T-cell (primary cell): ENCODE results near the gene TIAM2. TPM values are rescaled to one million over a fixed set of nuclear protein-coding genes. Genes with fewer than 3 reads are reported as not detected.

Experiments
- ATAC-seq, 4 experiments: fragments of 200-7000 bp in 3 of 4; fragments of 150-1000 bp in 1 of 4; cut with Tn5 transposase; replicated peaks in 1 of 4; 1 replicate in 3 of 4; 2 replicates in 1 of 4; pipeline ENCODE4 v1.10.0; 2021; ENCODE audit warnings: moderate library complexity in 3 of 4, mild to moderate bottlenecking in 2 of 4, moderate number of reproducible peaks in 1 of 4
- CTCF ChIA-PET, 2 donors: fragments of 300-600 bp; sonication (Branson Sonifier 250); formaldehyde crosslinking; loops; one replicate each; lab custom pipeline; 2022; ENCODE audit warnings: antibody characterized with exemption in 2 of 2; lab: Charles Lee
- POLR2A ChIA-PET, 2 donors: fragments of 300-600 bp; sonication (Branson Sonifier 250); formaldehyde crosslinking; loops; one replicate each; lab custom pipeline; 2022; ENCODE audit warnings: antibody characterized with exemption in 2 of 2; lab: Charles Lee
- DNase-seq, 35 experiments: peaks; one replicate each; pipeline versions ENCODE4 v3.0.0 to v3.0.0-alpha.2; 2013 to 2023
- H3K27ac ChIP-seq: one replicate; pipeline ENCODE4 v1.5.1; 2013; ENCODE audit warnings: low read length
- H3K27me3 ChIP-seq, 2 experiments: replicated peaks in 1 of 2; 1 replicate in 1 of 2; 2 replicates in 1 of 2; pipeline versions ENCODE4 v1.6.1 to v1.7.0; 2013; ENCODE audit warnings: low read length in 1 of 2, mixed read lengths in 1 of 2; ENCODE audit not compliant: control insufficient read depth in 2 of 2, insufficient read depth in 2 of 2; ENCODE audit errors: extremely low read depth in 1 of 2
- H3K36me3 ChIP-seq, 2 donors: 1 replicate in 1 of 2; 2 replicates in 1 of 2; pipeline versions ENCODE4 v1.6.1 to v1.7.0; 2013; ENCODE audit warnings: low read length in 1 of 2; ENCODE audit not compliant: control insufficient read depth in 2 of 2, insufficient read depth in 1 of 2; ENCODE audit errors: extremely low read depth in 1 of 2
- H3K4me1 ChIP-seq, 2 experiments: 1 replicate in 1 of 2; 2 replicates in 1 of 2; pipeline versions ENCODE4 v1.6.1 to v1.7.0; 2013; ENCODE audit warnings: low read length in 2 of 2, mixed read lengths in 1 of 2; ENCODE audit not compliant: insufficient read depth in 2 of 2, control insufficient read depth in 1 of 2; ENCODE audit errors: extremely low read depth in 1 of 2
- H3K4me3 ChIP-seq, 2 donors: 1 replicate in 1 of 2; 2 replicates in 1 of 2; pipeline versions ENCODE4 v1.5.1 to v1.7.0; 2013; ENCODE audit warnings: mild to moderate bottlenecking in 2 of 2, low read length in 1 of 2, moderate library complexity in 1 of 2; ENCODE audit not compliant: control insufficient read depth in 1 of 2; ENCODE audit errors: extremely low read depth in 1 of 2
- H3K9me3 ChIP-seq: 2 replicates; pipeline ENCODE4 v1.7.0; 2013
- H3K27ac Mint-ChIP-seq, 2 donors: one replicate each; pipeline ENCODE4 v1.8.0; 2020 to 2021; ENCODE audit warnings: mild to moderate bottlenecking in 2 of 2, mixed read lengths in 2 of 2
- H3K27me3 Mint-ChIP-seq, 2 donors: one replicate each; pipeline ENCODE4 v1.8.0; 2021 to 2022; ENCODE audit warnings: mixed read lengths in 2 of 2
- H3K36me3 Mint-ChIP-seq: one replicate; pipeline ENCODE4 v1.8.0; 2021; ENCODE audit warnings: mixed read lengths
- H3K4me1 Mint-ChIP-seq, 3 donors: one replicate each; pipeline ENCODE4 v1.8.0; 2020 to 2022; ENCODE audit warnings: mixed read lengths in 3 of 3, mild to moderate bottlenecking in 1 of 3
- H3K4me3 Mint-ChIP-seq, 3 donors: one replicate each; pipeline ENCODE4 v1.8.0; 2020 to 2022; ENCODE audit warnings: mild to moderate bottlenecking in 3 of 3, mixed read lengths in 3 of 3, moderate library complexity in 3 of 3
- H3K9me3 Mint-ChIP-seq, 3 donors: one replicate each; pipeline ENCODE4 v1.8.0; 2020 to 2022; ENCODE audit warnings: mixed read lengths in 3 of 3
- WGBS: methylation state at CpG from one replicate; pipeline ENCODE4 v1.1.5; 2013; ENCODE audit warnings: missing lambda C conversion rate; ENCODE audit not compliant: insufficient coverage; 5-methylcytosine and 5-hydroxymethylcytosine counted together
- total RNA-seq, 35 experiments: library from RNA in 6 of 35; stranded (reverse) in 6 of 35; fragments of 120-200 nt in 1 of 35; gene quantifications; one replicate each; pipeline versions ENCODE4 v1.2.1 to v1.2.4 and lab custom pipeline; 2013 to 2026

TIAM2 gene
- total RNA-seq, 5 donors from 2014 or later (not counting 1 experiment from before 2014, with no cell fraction given), result 4.6 to 7.1 (median 6.8) TPM

- Mint-ChIP-seq H3K36me3 (no peaks in the 10 kb centered on the region), H3K27me3 (no peaks in the 10 kb centered on the region), H3K27ac (no peak overlapping the region), H3K4me1 (peaks cover 11 to 19% (median 11%) of the 10 kb centered on the region in 3 donors), H3K4me3 (no peak overlapping the region), H3K9me3 (no peaks in the 10 kb centered on the region)
- Histone ChIP-seq H3K27ac (no peak overlapping the region), H3K9me3 (no peaks in the 10 kb centered on the region), H3K4me1 (peaks cover 4 to 5% of the 10 kb centered on the region in 2 experiments), H3K36me3 (no peaks in the 10 kb centered on the region), H3K27me3 (no peaks in the 10 kb centered on the region), H3K4me3 (no peak overlapping the region)
- ATAC-seq, result no peak
- DNase-seq, result no peak
- WGBS, result 90% methylated on average over 5 of the region's 7 CpGs
- POLR2A ChIA-PET, result no interaction called here
- CTCF ChIA-PET, result interaction anchor here in 1 of 2 donors (0.6 kb wide), 1 partner anchor 457 kb away, joined by 4 read pairs; no protein-coding TSS in a partner anchor
Observed at GRCh38 chr6:155147958-155148663, 153.0 kb downstream of the TIAM2 start.

GRCh38 chr6:155150967-155151671, 156.0 kb downstream of the TIAM2 start:
- Histone ChIP-seq H3K9me3 (no peaks in the 10 kb centered on the region), H3K4me3 (no peak overlapping the region), H3K27me3 (no peaks in the 10 kb centered on the region), H3K4me1 (peaks cover 6 to 9% of the 10 kb centered on the region in 2 experiments), H3K36me3 (no peaks in the 10 kb centered on the region), H3K27ac (no peak overlapping the region)
- ATAC-seq (no peak), DNase-seq (no peak)
- POLR2A ChIA-PET, result no interaction called here
- peaks cover 17 to 31% (median 22%) of the 10 kb centered on the region in 3 donors for H3K4me1 Mint-ChIP-seq
- no peak overlapping the region for H3K4me3 Mint-ChIP-seq
- CTCF ChIA-PET, result no interaction called here
- no peaks in the 10 kb centered on the region for H3K27me3 Mint-ChIP-seq
- no peak overlapping the region for H3K27ac Mint-ChIP-seq
- H3K9me3 Mint-ChIP-seq, result no peaks in the 10 kb centered on the region
- WGBS, result 88% methylated on average over 6 of the region's 9 CpGs
- no peaks in the 10 kb centered on the region for H3K36me3 Mint-ChIP-seq

GRCh38 chr6:155152211-155153076, 157.3 kb downstream of the TIAM2 start:
- no peak overlapping the region for H3K27ac ChIP-seq
- no peak overlapping the region for H3K4me3 ChIP-seq
- no peak for ATAC-seq
- Mint-ChIP-seq H3K27me3 (no peaks in the 10 kb centered on the region), H3K9me3 (no peaks in the 10 kb centered on the region), H3K36me3 (no peaks in the 10 kb centered on the region), H3K27ac (no peak overlapping the region), H3K4me3 (no peak overlapping the region), H3K4me1 (peaks cover 17 to 38% (median 22%) of the 10 kb centered on the region in 3 donors)
- WGBS, result 100% methylated on average over 1 of the region's 11 CpGs
- no peaks in the 10 kb centered on the region for H3K9me3 ChIP-seq
- H3K27me3 ChIP-seq, result no peaks in the 10 kb centered on the region
- ChIA-PET CTCF (interaction anchor here in 1 of 2 donors (0.6 kb wide), 1 partner anchor 22 kb away, joined by 3 read pairs; no protein-coding TSS in a partner anchor), POLR2A (no interaction called here)
- DNase-seq, result no peak
- H3K36me3 ChIP-seq, result no peaks in the 10 kb centered on the region
- H3K4me1 ChIP-seq, result peaks cover 6 to 9% of the 10 kb centered on the region in 2 experiments

GRCh38 chr6:155154158-155154830, 159.2 kb downstream of the TIAM2 start:
- H3K36me3 Mint-ChIP-seq, result no peaks in the 10 kb centered on the region
- no peaks in the 10 kb centered on the region for H3K27me3 ChIP-seq
- peak overlapping the region in 1 of 2 donors; percentile 2 for H3K27ac Mint-ChIP-seq
- H3K27ac ChIP-seq, result no peak overlapping the region
- ChIA-PET POLR2A (interaction anchor here in 1 of 2 donors (0.7 kb wide), 1 partner anchor 13 kb away, joined by 5 read pairs; no protein-coding TSS in a partner anchor), CTCF (interaction anchor here in 1 of 2 donors (1.5 kb wide), 1 partner anchor 17 kb away, joined by 3 read pairs; no protein-coding TSS in a partner anchor)
- peak in 1 of 4 experiments; percentile 16 for ATAC-seq
- H3K36me3 ChIP-seq, result no peaks in the 10 kb centered on the region
- no peaks in the 10 kb centered on the region for H3K27me3 Mint-ChIP-seq
- 21% methylated on average over 6 of the region's 11 CpGs for WGBS
- H3K9me3 Mint-ChIP-seq, result no peaks in the 10 kb centered on the region
- no peak for DNase-seq
- no peaks in the 10 kb centered on the region for H3K9me3 ChIP-seq
- H3K4me3 ChIP-seq, result no peak overlapping the region
- H3K4me1 Mint-ChIP-seq, result peaks cover 17 to 38% (median 22%) of the 10 kb centered on the region in 3 donors
- peak overlapping the region in 1 of 3 donors; percentile 39 for H3K4me3 Mint-ChIP-seq
- peaks cover 6 to 9% of the 10 kb centered on the region in 2 experiments for H3K4me1 ChIP-seq

- CTCF ChIA-PET, result no interaction called here
- no peak for ATAC-seq
- 86% methylated on average over 4 of the region's 10 CpGs for WGBS
Observed at GRCh38 chr6:155155787-155156447, 160.8 kb downstream of the TIAM2 start.

More at GRCh38 chr6:155155787-155156447, 160.8 kb downstream of the TIAM2 start:
- no peak overlapping the region for H3K27ac ChIP-seq
- H3K4me3 Mint-ChIP-seq, result no peak overlapping the region
- H3K4me3 ChIP-seq, result no peak overlapping the region
- POLR2A ChIA-PET, result no interaction called here
- no peaks in the 10 kb centered on the region for H3K36me3 ChIP-seq
- no peaks in the 10 kb centered on the region for H3K9me3 ChIP-seq
- H3K27ac Mint-ChIP-seq, result no peak overlapping the region
- H3K27me3 Mint-ChIP-seq, result no peaks in the 10 kb centered on the region
- DNase-seq, result peak in 1 of 35 experiments; percentile 8
- H3K27me3 ChIP-seq, result no peaks in the 10 kb centered on the region
- peaks cover 0 to 5% (median 0%) of the 10 kb centered on the region in 3 donors for H3K9me3 Mint-ChIP-seq
- H3K36me3 Mint-ChIP-seq, result no peaks in the 10 kb centered on the region
- H3K4me1 Mint-ChIP-seq, result peaks cover 17 to 35% (median 22%) of the 10 kb centered on the region in 3 donors
- peaks cover 6 to 9% of the 10 kb centered on the region in 2 experiments for H3K4me1 ChIP-seq
